Omental fat pad (tissue), 4 donors: ENCODE results near the gene ROMO1. TPM values are rescaled to one million over a fixed set of nuclear protein-coding genes. Genes with fewer than 3 reads are reported as not detected.

ENCODE experiments used
- ATAC-seq: fragments of 150-250 bp; one replicate; pipeline ENCODE4 v1.9.1; 2016; ENCODE audit warnings: mild to moderate bottlenecking, moderate library complexity; ENCODE audit not compliant: low FRiP score
- DNase-seq: peaks from one replicate; pipeline ENCODE4 v3.0.0-alpha.2; 2019; ENCODE audit warnings: low spot score
- CTCF ChIP-seq, 3 donors: fragments of 450-650 bp; IDR thresholded peaks; one replicate each; pipeline ENCODE4 v1.5.1; 2016 to 2017; ENCODE audit warnings: antibody characterized with exemption in 3 of 3, mild to moderate bottlenecking in 3 of 3, moderate library complexity in 2 of 3
- total RNA-seq, 4 donors: library from RNA; depleted of rRNA; stranded (reverse); fragments of >200 nt; gene quantifications; one replicate each; pipeline ENCODE4 v1.1.0, GENCODE V29; 2016

The ROMO1 gene
- total RNA-seq, 4 donors from 2014 or later = 160 to 364 (median 237) TPM

GRCh38 chr20:35732644-35732982 is 33.4 kb downstream of the ROMO1 start:
- no peak for ATAC-seq
- no peak for TF ChIP-seq CTCF (IDR thresholded peaks at IDR 0.05)
- DNase-seq = no peak

GRCh38 chr20:35734374-35734773 is 35.2 kb downstream of the ROMO1 start:
- no peak for ATAC-seq
- no peak for TF ChIP-seq CTCF (IDR thresholded peaks at IDR 0.05)
- no peak for DNase-seq

GRCh38 chr20:35734777-35735649 is 35.8 kb downstream of the ROMO1 start:
- DNase-seq (no peak), ATAC-seq (no peak)
- TF ChIP-seq CTCF (IDR thresholded peaks at IDR 0.05) = no peak

GRCh38 chr20:35735826-35736470 is 36.7 kb downstream of the ROMO1 start:
- no peak for DNase-seq
- no peak for TF ChIP-seq CTCF (IDR thresholded peaks at IDR 0.05)
- no peak for ATAC-seq

- ATAC-seq (no peak), DNase-seq (no peak)
- no peak for TF ChIP-seq CTCF (IDR thresholded peaks at IDR 0.05)
Measured at GRCh38 chr20:35737865-35738333, 38.7 kb downstream of the ROMO1 start.

GRCh38 chr20:35738410-35739179 is 39.4 kb downstream of the ROMO1 start:
- no peak for TF ChIP-seq CTCF (IDR thresholded peaks at IDR 0.05)
- ATAC-seq (no peak), DNase-seq (no peak)
